IPS-15b (cell line): ENCODE results near the gene RETREG2.

Experiments
- H3K27me3 ChIP-seq: one replicate; pipeline ENCODE4 v1.6.1; 2013; ENCODE audit warnings: low read length; ENCODE audit not compliant: control insufficient read depth, insufficient read depth
- H3K36me3 ChIP-seq: one replicate; pipeline ENCODE4 v1.6.1; 2013; ENCODE audit warnings: low read length; ENCODE audit not compliant: control insufficient read depth, insufficient read depth
- H3K4me1 ChIP-seq: one replicate; pipeline ENCODE4 v1.6.1; 2013; ENCODE audit warnings: mild to moderate bottlenecking, low read length; ENCODE audit not compliant: control insufficient read depth, insufficient read depth
- H3K4me3 ChIP-seq: one replicate; pipeline ENCODE4 v1.5.1; 2013; ENCODE audit warnings: low read depth, low read length
- H3K9ac ChIP-seq: one replicate; pipeline ENCODE4 v1.6.1; 2013; ENCODE audit warnings: low read depth, mild to moderate bottlenecking, low read length
- H3K9me3 ChIP-seq: one replicate; pipeline ENCODE4 v1.6.1; 2013; ENCODE audit warnings: mild to moderate bottlenecking, low read length; ENCODE audit not compliant: control insufficient read depth, insufficient read depth

RETREG2 gene

GRCh38 chr2:219204425-219205164 lies 26.5 kb downstream of the RETREG2 start:
- Histone ChIP-seq H3K9ac (no peak overlapping the region), H3K27me3 (no peaks in the 10 kb centered on the region), H3K36me3 (peaks cover 9% of the 10 kb centered on the region), H3K4me3 (no peak overlapping the region), H3K9me3 (no peaks in the 10 kb centered on the region), H3K4me1 (peaks cover 5% of the 10 kb centered on the region)

DNA sequence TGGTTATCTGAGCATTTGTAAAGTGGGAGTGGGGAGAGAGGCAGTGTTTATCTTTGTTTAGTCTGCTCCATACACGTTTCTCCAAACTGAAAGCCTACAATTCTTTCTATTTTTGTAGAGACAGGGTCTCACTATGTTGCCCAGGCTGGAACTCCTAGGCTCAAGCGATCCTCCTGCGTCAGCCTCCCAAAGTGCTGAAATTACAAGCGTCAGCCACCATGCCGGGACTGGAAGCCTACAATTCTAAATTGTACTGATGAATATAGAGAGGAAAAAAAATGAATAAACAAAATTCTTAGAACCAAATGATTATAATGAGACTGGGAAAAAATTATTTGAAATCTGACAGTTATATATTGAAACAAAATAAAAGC lies 27.1 kb downstream of the RETREG2 start:
- no peaks in the 10 kb centered on the region for H3K9me3 ChIP-seq
- H3K27me3 ChIP-seq = no peaks in the 10 kb centered on the region
- H3K9ac ChIP-seq = no peak overlapping the region
- peaks cover 12% of the 10 kb centered on the region for H3K36me3 ChIP-seq
- peaks cover 5% of the 10 kb centered on the region for H3K4me1 ChIP-seq
- no peak overlapping the region for H3K4me3 ChIP-seq

DNA sequence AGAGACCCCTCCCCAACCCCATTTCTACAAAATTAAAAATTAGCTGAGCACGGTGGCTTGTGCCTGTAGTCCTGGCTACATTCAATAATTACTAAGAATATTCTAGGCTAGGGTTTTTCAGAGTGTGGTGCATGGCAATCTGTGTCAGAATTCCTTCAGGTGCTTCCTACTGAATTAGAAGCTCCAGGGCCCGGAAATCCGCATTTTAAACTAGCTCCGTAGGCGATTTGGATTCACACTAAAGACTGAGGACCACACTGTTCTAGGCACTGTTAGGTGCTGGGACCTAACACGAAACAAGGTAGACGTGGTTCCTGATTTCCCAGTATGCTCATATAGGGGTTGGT lies 27.9 kb downstream of the RETREG2 start:
- Histone ChIP-seq H3K4me3 (peak overlapping the region; percentile 93), H3K27me3 (no peaks in the 10 kb centered on the region), H3K36me3 (peaks cover 20% of the 10 kb centered on the region), H3K4me1 (peaks cover 5% of the 10 kb centered on the region), H3K9me3 (no peaks in the 10 kb centered on the region), H3K9ac (peak overlapping the region; percentile 85)

DNA sequence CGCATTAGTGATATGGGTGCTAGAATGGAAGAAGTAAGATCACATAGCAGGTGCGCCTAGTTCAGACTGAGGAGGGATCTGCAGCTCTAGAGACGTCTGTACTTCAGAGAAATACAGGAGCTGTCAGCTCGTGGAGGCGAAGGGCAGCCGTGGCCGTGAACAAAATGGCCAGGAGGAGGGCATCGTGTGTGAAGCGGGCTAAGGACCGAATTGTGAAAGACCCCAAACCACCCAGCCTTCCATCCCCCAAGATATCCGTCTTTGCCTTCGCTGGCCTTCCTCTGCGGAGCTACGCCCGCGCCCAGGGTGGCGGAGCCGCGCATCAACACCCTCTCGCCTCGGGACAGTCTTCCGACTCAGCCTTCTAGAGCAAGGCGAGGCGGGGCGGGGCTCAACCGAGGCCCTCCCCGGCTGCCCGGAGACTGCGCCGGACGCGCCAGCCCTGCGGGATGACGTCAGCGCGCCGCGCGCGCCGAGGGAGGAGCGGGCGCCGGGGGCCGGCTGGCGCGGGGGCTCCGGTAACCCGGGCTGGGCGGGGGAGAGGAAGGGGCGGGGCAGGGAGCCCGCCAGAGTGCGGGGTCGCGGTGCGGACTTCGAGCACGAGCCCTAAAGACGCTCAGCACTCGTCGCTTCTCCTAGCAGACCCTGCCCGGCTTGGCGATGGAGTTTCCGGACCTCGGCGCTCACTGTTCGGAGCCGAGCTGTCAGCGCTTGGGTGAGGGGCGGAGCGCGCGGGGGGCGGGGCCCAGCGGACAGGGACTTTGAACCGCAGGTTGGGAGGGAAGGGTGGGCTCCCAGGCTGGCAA lies 28.5 kb downstream of the RETREG2 start, which contains the start of gene ZFAND2B:
TSS of gene ZFAND2B (plus strand) at position 455 of the 806 bp plus-strand sequence. CDS start at position 661, 206 bp downstream.
- Histone ChIP-seq H3K4me3 (peak within 1 kb of the TSS; percentile 93), H3K27me3 (no peaks in the 10 kb centered on the region), H3K36me3 (peaks cover 20% of the 10 kb centered on the region), H3K9me3 (no peaks in the 10 kb centered on the region), H3K9ac (peak within 1 kb of the TSS; percentile 85), H3K4me1 (peaks cover 5% of the 10 kb centered on the region)

GRCh38 chr2:219207134-219207883 lies 29.2 kb downstream of the RETREG2 start:
- peaks cover 5% of the 10 kb centered on the region for H3K4me1 ChIP-seq
- peaks cover 24% of the 10 kb centered on the region for H3K36me3 ChIP-seq
- no peaks in the 10 kb centered on the region for H3K27me3 ChIP-seq
- peak overlapping the region; percentile 87 for H3K4me3 ChIP-seq
- H3K9me3 ChIP-seq = no peaks in the 10 kb centered on the region
- peak overlapping the region; percentile 65 for H3K9ac ChIP-seq

- Histone ChIP-seq H3K9me3 (no peaks in the 10 kb centered on the region), H3K4me1 (peaks cover 5% of the 10 kb centered on the region), H3K36me3 (peaks cover 25% of the 10 kb centered on the region), H3K4me3 (no peak overlapping the region), H3K27me3 (no peaks in the 10 kb centered on the region), H3K9ac (no peak overlapping the region)
Observed at GRCh38 chr2:219207884-219208740, 30.0 kb downstream of the RETREG2 start.

DNA sequence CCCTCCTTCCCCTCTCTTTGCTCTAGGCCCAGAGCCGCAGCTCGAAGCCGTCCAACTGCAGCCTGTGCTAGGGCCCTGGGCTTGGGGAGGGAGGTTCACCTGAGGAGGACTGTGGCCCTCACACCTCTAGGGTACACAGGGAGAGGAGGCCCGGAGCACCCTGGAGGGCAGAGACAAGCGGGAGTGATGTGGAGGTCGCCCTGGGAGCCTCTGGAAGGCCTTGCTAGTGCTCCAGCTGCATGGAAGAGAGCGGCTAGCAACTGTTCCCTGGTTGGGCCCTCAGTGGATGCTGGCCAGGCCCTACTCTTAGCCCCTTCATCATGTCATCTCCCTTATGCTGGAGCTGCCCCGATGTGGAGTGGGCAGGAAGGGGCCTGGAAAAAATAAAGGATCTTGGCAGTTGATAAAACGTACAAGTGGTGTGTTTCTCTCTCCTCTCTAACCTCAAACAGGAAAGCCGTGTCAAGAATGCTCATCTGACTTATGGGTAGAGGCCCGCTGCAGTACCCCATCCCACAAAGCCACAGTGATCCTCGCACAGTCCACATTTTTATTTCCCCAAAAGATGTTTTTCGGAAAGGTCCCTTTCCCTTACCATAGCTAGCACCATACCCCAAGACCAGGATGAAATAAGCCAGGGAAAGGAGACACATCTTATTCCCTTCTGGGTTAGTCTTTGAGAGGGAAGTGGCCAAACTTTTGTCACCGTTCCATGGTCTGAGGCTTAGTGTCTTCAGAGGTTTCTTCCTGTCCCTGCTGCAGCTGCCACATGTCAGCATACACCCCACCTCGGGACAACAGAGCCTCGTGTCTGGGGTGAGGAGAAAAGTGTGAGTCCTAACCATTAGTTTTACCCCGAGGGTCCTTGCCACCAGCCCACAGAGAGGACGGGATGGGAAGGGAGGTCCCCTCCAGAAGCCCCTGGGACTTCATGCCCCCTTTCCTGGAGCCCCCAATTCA lies 31.4 kb downstream of the RETREG2 start:
- H3K36me3 ChIP-seq = peaks cover 28% of the 10 kb centered on the region
- no peak overlapping the region for H3K4me3 ChIP-seq
- no peaks in the 10 kb centered on the region for H3K9me3 ChIP-seq
- no peak overlapping the region for H3K9ac ChIP-seq
- peaks cover 5% of the 10 kb centered on the region for H3K4me1 ChIP-seq
- no peaks in the 10 kb centered on the region for H3K27me3 ChIP-seq

GRCh38 chr2:219210196-219210885 lies 32.3 kb downstream of the RETREG2 start:
- H3K9ac ChIP-seq = no peak overlapping the region
- peaks cover 5% of the 10 kb centered on the region for H3K4me1 ChIP-seq
- no peaks in the 10 kb centered on the region for H3K27me3 ChIP-seq
- H3K4me3 ChIP-seq = no peak overlapping the region
- H3K9me3 ChIP-seq = no peaks in the 10 kb centered on the region
- H3K36me3 ChIP-seq = peaks cover 29% of the 10 kb centered on the region

DNA sequence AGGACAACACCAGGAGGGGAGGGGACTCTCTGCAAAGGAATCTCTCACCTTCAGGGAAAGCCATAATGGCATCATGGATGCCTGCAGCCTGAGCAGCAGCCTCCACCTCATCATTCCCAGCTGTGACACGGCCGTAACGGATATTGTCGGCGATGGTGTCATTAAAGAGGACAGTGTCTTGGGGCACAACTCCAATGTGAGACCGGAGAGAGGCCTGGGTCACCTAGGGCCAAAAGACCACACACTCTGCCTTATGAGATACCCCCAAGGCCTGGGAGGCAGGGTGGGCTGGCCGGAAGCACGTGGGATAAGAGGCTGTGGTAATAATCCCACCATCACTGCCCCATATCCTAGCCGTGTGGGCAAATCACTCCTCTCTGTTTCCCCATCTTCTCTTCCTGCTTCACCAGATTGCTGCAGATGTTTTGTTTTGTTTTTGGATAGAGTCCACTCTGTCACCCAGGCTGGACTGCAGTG lies 32.8 kb downstream of the RETREG2 start:
- Histone ChIP-seq H3K9me3 (no peaks in the 10 kb centered on the region), H3K36me3 (peaks cover 29% of the 10 kb centered on the region)

DNA sequence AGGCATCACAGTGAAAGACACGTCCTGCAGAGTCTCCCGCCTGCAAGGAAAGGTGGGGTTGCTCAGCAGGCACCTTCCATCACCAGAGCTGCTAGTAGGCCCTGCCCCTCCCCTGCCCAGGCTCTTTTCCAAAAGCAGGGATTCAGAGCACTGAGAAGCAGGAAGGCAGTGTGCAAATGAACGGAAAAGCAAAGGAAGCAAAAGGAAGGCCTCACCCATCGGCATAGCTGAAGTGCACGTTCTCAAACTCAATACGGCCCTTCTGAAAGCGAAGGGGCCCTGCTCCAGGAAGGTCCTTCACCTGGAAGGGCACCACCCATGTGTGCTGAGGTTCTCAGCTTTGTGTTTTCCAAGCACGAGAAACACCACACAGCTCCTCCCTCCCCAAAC lies 34.9 kb downstream of the RETREG2 start:
- H3K27me3 ChIP-seq = no peaks in the 10 kb centered on the region
- H3K4me3 ChIP-seq = no peak overlapping the region
- H3K9ac ChIP-seq = no peak overlapping the region
- peaks cover 2% of the 10 kb centered on the region for H3K4me1 ChIP-seq
- peaks cover 29% of the 10 kb centered on the region for H3K36me3 ChIP-seq
- H3K9me3 ChIP-seq = no peaks in the 10 kb centered on the region

More for the DNA sequence above, 32.8 kb downstream of the RETREG2 start:
- Histone ChIP-seq H3K4me1 (peaks cover 5% of the 10 kb centered on the region), H3K27me3 (no peaks in the 10 kb centered on the region), H3K9ac (no peak overlapping the region), H3K4me3 (no peak overlapping the region)
